Astrocyte of the spinal cord (primary cell): Measurements from ENCODE around the gene ZIC1.

Experiments
- DNase-seq: peaks from one replicate; pipeline ENCODE4 v3.0.0; 2011; ENCODE audit warnings: low read depth, low spot score
- H3K4me3 ChIP-seq: 2 replicates; pipeline ENCODE4 v1.5.1; 2011; ENCODE audit warnings: low read depth, mild to moderate bottlenecking, low read length, moderate library complexity
- CTCF ChIP-seq: IDR thresholded peaks from 2 replicates; pipeline ENCODE4 v1.5.1; 2012; ENCODE audit warnings: low read depth, mild to moderate bottlenecking, low read length, inconsistent platforms
- in situ Hi-C: cut with HindIII; loops from 2 replicates; pipeline ENCODE4 v1.10.0; 2017; ENCODE audit warnings: low sequenced_read_pairs

ZIC1 gene

GRCh38 chr3:147379651-147380050 is 29.5 kb upstream of the ZIC1 start:
- no peak overlapping the region for H3K4me3 ChIP-seq
- TF ChIP-seq CTCF: no peak
- in situ Hi-C loops: loop anchor here (25.0 kb wide), 2 partner anchors 567 to 708 kb away; no protein-coding TSS in a partner anchor
- DNase-seq: no peak

GRCh38 chr3:147380387-147380951 is 28.7 kb upstream of the ZIC1 start:
- in situ Hi-C loops: loop anchor here (25.0 kb wide), 2 partner anchors 568 to 707 kb away; no protein-coding TSS in a partner anchor
- no peak for DNase-seq
- TF ChIP-seq CTCF: no peak
- H3K4me3 ChIP-seq: no peak overlapping the region

- in situ Hi-C loops: loop anchor here (25.0 kb wide), 2 partner anchors 569 to 706 kb away; no protein-coding TSS in a partner anchor
- no peak overlapping the region for H3K4me3 ChIP-seq
- TF ChIP-seq CTCF: no peak
- no peak for DNase-seq
Observed at GRCh38 chr3:147380977-147381376, 28.2 kb upstream of the ZIC1 start.

GRCh38 chr3:147381596-147381995 is 27.6 kb upstream of the ZIC1 start:
- DNase-seq: no peak
- in situ Hi-C loops: loop anchor here (25.0 kb wide), 2 partner anchors 569 to 706 kb away; no protein-coding TSS in a partner anchor
- TF ChIP-seq CTCF: no peak
- H3K4me3 ChIP-seq: no peak overlapping the region

GRCh38 chr3:147383617-147384016 is 25.5 kb upstream of the ZIC1 start:
- no peak for DNase-seq
- no peak overlapping the region for H3K4me3 ChIP-seq
- TF ChIP-seq CTCF: peak; percentile 47
- in situ Hi-C loops: loop anchor here (25.0 kb wide), 2 partner anchors 571 to 704 kb away; no protein-coding TSS in a partner anchor

GRCh38 chr3:147384210-147385058 is 24.7 kb upstream of the ZIC1 start:
- H3K4me3 ChIP-seq: no peak overlapping the region
- no peak for DNase-seq
- peak; percentile 13 for TF ChIP-seq CTCF
- in situ Hi-C loops: loop anchor here (25.0 kb wide), 2 partner anchors 572 to 703 kb away; no protein-coding TSS in a partner anchor
